DND-41 (cell line): ENCODE measurements around the gene FHIT.

Experiments
- ATAC-seq: fragments of 200-7000 bp; cut with Tn5 transposase; 3 replicates; pipeline ENCODE4 v1.9.1; 2021; ENCODE audit warnings: low read depth; ENCODE audit not compliant: insufficient read depth
- DNase-seq: peaks from one replicate; pipeline ENCODE4 v3.0.0-alpha.2; 2020
- H2AFZ ChIP-seq: 2 replicates; pipeline ENCODE4 v1.6.0; 2012; ENCODE audit warnings: low read depth, low read length
- H3K27ac ChIP-seq: 2 replicates; pipeline ENCODE4 v1.5.1; 2012; ENCODE audit warnings: low read length, inconsistent platforms
- H3K27me3 ChIP-seq: fragments of 200-600 bp; sonication (generic); 2 replicates; pipeline ENCODE4 v1.6.0; 2012; ENCODE audit warnings: low read length, mild to moderate bottlenecking, inconsistent platforms; ENCODE audit not compliant: insufficient read depth, poor library complexity
- H3K36me3 ChIP-seq: 2 replicates; pipeline ENCODE4 v1.5.1; 2012; ENCODE audit warnings: low read length, inconsistent platforms; ENCODE audit not compliant: insufficient read depth
- H3K4me1 ChIP-seq: 2 replicates; pipeline ENCODE4 v1.5.1; 2012; ENCODE audit warnings: mild to moderate bottlenecking, low read length; ENCODE audit not compliant: insufficient read depth
- H3K4me2 ChIP-seq: 2 replicates; pipeline ENCODE4 v1.6.0; 2012; ENCODE audit warnings: mild to moderate bottlenecking, moderate library complexity, low read length, inconsistent platforms; ENCODE audit not compliant: insufficient read depth
- H3K4me3 ChIP-seq, 2 experiments: fragments of 200-600 bp in 1 of 2; shearing (Covaris generic) in 1 of 2; 2 replicates each; pipeline ENCODE4 v1.5.1; 2012 to 2016; ENCODE audit warnings: inconsistent platforms in 2 of 2, low read length in 2 of 2, mild to moderate bottlenecking in 2 of 2, low read depth in 1 of 2, moderate library complexity in 1 of 2
- H3K79me2 ChIP-seq: 2 replicates; pipeline ENCODE4 v1.6.0; 2012; ENCODE audit warnings: low read length, inconsistent platforms; ENCODE audit not compliant: insufficient read depth
- H3K9ac ChIP-seq: 2 replicates; pipeline ENCODE4 v1.6.0; 2012; ENCODE audit warnings: low read depth, mild to moderate bottlenecking, inconsistent platforms, low read length, moderate library complexity
- H3K9me3 ChIP-seq: 2 replicates; pipeline ENCODE4 v1.5.1; 2012; ENCODE audit warnings: low read length, moderate library complexity, mild to moderate bottlenecking, inconsistent platforms; ENCODE audit not compliant: insufficient read depth, severe bottlenecking
- H4K20me1 ChIP-seq: 2 replicates; pipeline ENCODE4 v1.6.0; 2012; ENCODE audit warnings: low read length; ENCODE audit not compliant: insufficient read depth
- CTCF ChIP-seq: IDR thresholded peaks from 2 replicates; pipeline ENCODE4 v1.5.1; 2012; ENCODE audit warnings: borderline replicate concordance, low read length, moderate library complexity, mild to moderate bottlenecking; ENCODE audit not compliant: poor library complexity, severe bottlenecking; ENCODE audit errors: extremely low read depth
- EZH2 ChIP-seq: IDR thresholded peaks from 3 replicates; pipeline ENCODE4 v1.6.1; 2012; ENCODE audit warnings: borderline replicate concordance, low read depth, mild to moderate bottlenecking, moderate library complexity, low read length, inconsistent platforms; ENCODE audit not compliant: severe bottlenecking

Gene FHIT

DNA sequence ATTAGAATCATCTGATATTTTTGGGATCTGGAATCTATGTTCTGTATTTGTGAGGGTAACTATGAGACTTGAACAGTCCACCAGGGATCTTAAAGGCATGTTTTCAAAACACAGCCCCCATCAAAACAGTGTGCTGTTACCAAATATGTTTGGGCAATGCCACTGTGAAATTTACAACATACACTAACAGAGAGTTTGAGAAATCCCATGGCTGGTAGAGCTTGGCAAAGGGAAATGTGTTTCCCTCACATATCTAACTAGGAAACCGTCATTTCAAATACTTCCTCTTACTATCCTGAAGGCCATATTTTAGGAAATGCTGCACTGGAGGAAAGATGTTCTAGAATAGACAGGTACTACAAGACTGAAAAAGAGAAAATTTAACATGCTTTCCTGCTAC, 607.4 kb downstream of the FHIT start:
- no peaks in the 10 kb centered on the region for H3K9me3 ChIP-seq
- H3K4me1 ChIP-seq, result peaks cover 9% of the 10 kb centered on the region; the same call in 1 of the 2 replicates
- H3K27me3 ChIP-seq, result no peaks in the 10 kb centered on the region
- no peak for DNase-seq
- no peaks in the 10 kb centered on the region for H3K36me3 ChIP-seq
- H3K27ac ChIP-seq, result no peak overlapping the region
- no peaks in the 10 kb centered on the region for H3K79me2 ChIP-seq
- H2AFZ ChIP-seq, result no peak overlapping the region
- no peak for ATAC-seq
- H3K9ac ChIP-seq, result no peak overlapping the region
- no peak overlapping the region for H3K4me2 ChIP-seq
- TF ChIP-seq EZH2, result no peak
- no peak for TF ChIP-seq CTCF
- no peak overlapping the region for H3K4me3 ChIP-seq
- H4K20me1 ChIP-seq, result no peaks in the 10 kb centered on the region

DNA sequence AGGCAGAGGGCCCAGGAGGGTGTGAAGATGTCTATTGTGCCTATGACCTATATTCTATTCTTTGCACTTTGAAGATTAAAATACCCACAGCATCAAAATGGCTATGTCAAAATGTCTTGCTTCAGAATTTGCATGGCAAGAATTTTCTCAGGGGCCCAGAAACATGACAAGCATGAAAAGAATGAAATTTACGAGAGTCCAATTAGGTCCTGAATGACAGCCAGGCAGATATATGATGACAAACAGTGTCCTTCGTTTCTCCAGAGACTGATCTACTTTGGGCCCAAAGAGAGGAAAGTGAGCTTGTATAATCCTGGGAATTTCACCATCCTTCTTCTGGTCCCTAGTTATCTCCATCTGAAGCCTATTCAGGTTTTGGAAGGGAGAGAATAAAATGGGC, 609.9 kb downstream of the FHIT start:
- no peak overlapping the region for H3K4me3 ChIP-seq
- no peak overlapping the region for H3K9ac ChIP-seq
- H3K36me3 ChIP-seq, result no peaks in the 10 kb centered on the region
- H3K27ac ChIP-seq, result no peak overlapping the region
- H3K4me2 ChIP-seq, result no peak overlapping the region
- no peak overlapping the region for H2AFZ ChIP-seq
- no peak for TF ChIP-seq CTCF
- no peak for TF ChIP-seq EZH2
- H3K79me2 ChIP-seq, result no peaks in the 10 kb centered on the region
- H4K20me1 ChIP-seq, result no peaks in the 10 kb centered on the region
- no peaks in the 10 kb centered on the region for H3K27me3 ChIP-seq
- H3K9me3 ChIP-seq, result no peaks in the 10 kb centered on the region
- H3K4me1 ChIP-seq, result peaks cover 9% of the 10 kb centered on the region; the same call in 1 of the 2 replicates
- ATAC-seq (no peak), DNase-seq (no peak)

- no peaks in the 10 kb centered on the region for H4K20me1 ChIP-seq
- no peaks in the 10 kb centered on the region for H3K27me3 ChIP-seq
- no peak overlapping the region for H3K27ac ChIP-seq
- H3K79me2 ChIP-seq, result no peaks in the 10 kb centered on the region
- H3K36me3 ChIP-seq, result no peaks in the 10 kb centered on the region
- ATAC-seq (no peak), DNase-seq (no peak)
- TF ChIP-seq EZH2 (no peak), CTCF (no peak)
- H3K4me2 ChIP-seq, result no peak overlapping the region
- no peak overlapping the region for H2AFZ ChIP-seq
- H3K9ac ChIP-seq, result no peak overlapping the region
- H3K4me3 ChIP-seq, result no peak overlapping the region
- H3K4me1 ChIP-seq, result peaks cover 9% of the 10 kb centered on the region; the same call in 1 of the 2 replicates
- H3K9me3 ChIP-seq, result no peaks in the 10 kb centered on the region
These were observed 614.4 kb downstream of the FHIT start for GRCh38 chr3:60636846-60637245.

GRCh38 chr3:60633644-60634043, 617.6 kb downstream of the FHIT start:
- Histone ChIP-seq H3K4me3 (no peak overlapping the region), H3K9me3 (no peaks in the 10 kb centered on the region), H3K4me2 (no peak overlapping the region), H3K9ac (no peak overlapping the region), H3K79me2 (no peaks in the 10 kb centered on the region), H3K27ac (no peak overlapping the region), H3K27me3 (no peaks in the 10 kb centered on the region), H2AFZ (no peak overlapping the region), H3K36me3 (no peaks in the 10 kb centered on the region), H3K4me1 (no peaks in the 10 kb centered on the region), H4K20me1 (no peaks in the 10 kb centered on the region)
- DNase-seq, result no peak
- TF ChIP-seq CTCF (no peak), EZH2 (no peak)
- ATAC-seq, result no peak
